PC-3 (cell line): Measurements from ENCODE around the gene CA6.

Source experiments
- EZH2 ChIP-seq: fragments of 300-600 bp; sonication (generic); IDR thresholded peaks from one replicate; pipeline ENCODE4 v1.6.1; 2017; ENCODE audit warnings: antibody characterized with exemption, mild to moderate bottlenecking, low read length; ENCODE audit not compliant: unreplicated experiment
- EZH2phosphoT487 ChIP-seq: fragments of 300-600 bp; sonication (generic); IDR thresholded peaks from 2 replicates; pipeline ENCODE4 v1.6.1; 2018; ENCODE audit warnings: mild to moderate bottlenecking, antibody characterized with exemption, low read length, borderline replicate concordance
- TF ChIP-seq, protein P1 (sequence below): fragments of 300-600 bp; sonication (generic); conservative IDR thresholded peaks from 2 replicates; pipeline ENCODE4 v1.5.1; 2017; ENCODE audit warnings: antibody characterized with exemption, low read depth, mild to moderate bottlenecking, low read length

DNA sequence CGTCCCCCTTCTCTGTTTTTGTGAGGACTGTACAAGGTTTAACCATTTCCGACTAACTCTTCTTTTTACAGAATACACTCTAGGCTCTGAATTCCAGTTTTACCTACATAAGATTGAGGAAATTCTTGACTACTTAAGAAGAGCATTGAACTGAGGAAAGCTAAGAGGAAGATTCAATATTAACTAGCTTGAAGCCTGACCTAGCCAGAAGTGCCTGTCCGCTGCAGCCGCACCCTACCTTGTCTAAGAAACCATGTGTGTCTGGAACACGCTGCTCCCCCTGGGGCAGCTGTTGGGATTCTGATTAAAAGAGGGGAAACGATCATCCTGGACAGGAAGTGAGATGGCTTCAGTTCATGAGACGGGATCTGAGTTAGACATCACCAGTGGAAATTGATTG lies 28.9 kb downstream of the CA6 start:
- TF ChIP-seq, protein P1, sequence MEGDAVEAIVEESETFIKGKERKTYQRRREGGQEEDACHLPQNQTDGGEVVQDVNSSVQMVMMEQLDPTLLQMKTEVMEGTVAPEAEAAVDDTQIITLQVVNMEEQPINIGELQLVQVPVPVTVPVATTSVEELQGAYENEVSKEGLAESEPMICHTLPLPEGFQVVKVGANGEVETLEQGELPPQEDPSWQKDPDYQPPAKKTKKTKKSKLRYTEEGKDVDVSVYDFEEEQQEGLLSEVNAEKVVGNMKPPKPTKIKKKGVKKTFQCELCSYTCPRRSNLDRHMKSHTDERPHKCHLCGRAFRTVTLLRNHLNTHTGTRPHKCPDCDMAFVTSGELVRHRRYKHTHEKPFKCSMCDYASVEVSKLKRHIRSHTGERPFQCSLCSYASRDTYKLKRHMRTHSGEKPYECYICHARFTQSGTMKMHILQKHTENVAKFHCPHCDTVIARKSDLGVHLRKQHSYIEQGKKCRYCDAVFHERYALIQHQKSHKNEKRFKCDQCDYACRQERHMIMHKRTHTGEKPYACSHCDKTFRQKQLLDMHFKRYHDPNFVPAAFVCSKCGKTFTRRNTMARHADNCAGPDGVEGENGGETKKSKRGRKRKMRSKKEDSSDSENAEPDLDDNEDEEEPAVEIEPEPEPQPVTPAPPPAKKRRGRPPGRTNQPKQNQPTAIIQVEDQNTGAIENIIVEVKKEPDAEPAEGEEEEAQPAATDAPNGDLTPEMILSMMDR, result no peak
- TF ChIP-seq EZH2 (no peak), EZH2phosphoT487 (no peak)
